GM20000 (cell line): Measurements from ENCODE around the gene SFT2D2.

Experiments used
- DNase-seq: peaks from one replicate; pipeline ENCODE4 v3.0.0; 2012; ENCODE audit warnings: low spot score
- CTCF ChIP-seq: IDR thresholded peaks from 2 replicates; pipeline ENCODE4 v1.5.1; 2012; ENCODE audit warnings: mild to moderate bottlenecking, control low read depth; ENCODE audit errors: extremely low read depth, missing control alignments

The SFT2D2 gene

GRCh38 chr1:168271636-168272035 lies 45.8 kb downstream of the SFT2D2 start:
- DNase-seq = no peak
- no peak for TF ChIP-seq CTCF

- no peak for TF ChIP-seq CTCF
- DNase-seq = no peak
Observed at GRCh38 chr1:168273575-168273974, 47.8 kb downstream of the SFT2D2 start.

- DNase-seq = no peak
Observed at GRCh38 chr1:168279253-168279652, 53.4 kb downstream of the SFT2D2 start.

GRCh38 chr1:168280296-168280927 lies 54.6 kb downstream of the SFT2D2 start, which contains the start of gene TBX19:
TBX19 (plus strand) TSS chr1:168280877; CDS start chr1:168281091, 214 bp downstream.
- no peak for DNase-seq
- TF ChIP-seq CTCF = no peak

More at GRCh38 chr1:168279253-168279652, 53.4 kb downstream of the SFT2D2 start:
- TF ChIP-seq CTCF = no peak

- no peak for DNase-seq
- TF ChIP-seq CTCF = no peak
Observed at GRCh38 chr1:168281603-168282325, 56.0 kb downstream of the SFT2D2 start.

- no peak for DNase-seq
- no peak for TF ChIP-seq CTCF
Observed at GRCh38 chr1:168285521-168285790, 59.7 kb downstream of the SFT2D2 start.
